Mesenchymal stem cell (in vitro differentiated cells and primary cell): ENCODE data around the gene SLC25A21.

Source experiments
- DNase-seq: peaks from one replicate; pipeline ENCODE4 v3.0.0-alpha.2; 2013
- H2AFZ ChIP-seq: one replicate; pipeline ENCODE4 v1.6.1; 2013; ENCODE audit warnings: low read depth, mild to moderate bottlenecking, control low read depth, inconsistent platforms, low read length, moderate library complexity
- H2AK5ac ChIP-seq: 2 replicates; pipeline ENCODE4 v1.6.1; 2013; ENCODE audit warnings: low read length, moderate library complexity, mild to moderate bottlenecking, inconsistent platforms; ENCODE audit not compliant: severe bottlenecking
- H2BK120ac ChIP-seq: one replicate; pipeline ENCODE4 v1.6.1; 2013; ENCODE audit warnings: low read depth, mild to moderate bottlenecking, inconsistent platforms, low read length, moderate library complexity
- H2BK12ac ChIP-seq, 2 experiments: one replicate each; pipeline ENCODE4 v1.6.1; 2013; ENCODE audit warnings: inconsistent platforms in 2 of 2, low read length in 2 of 2, mild to moderate bottlenecking in 2 of 2, moderate library complexity in 2 of 2, control low read depth in 1 of 2
- H2BK15ac ChIP-seq: one replicate; pipeline ENCODE4 v1.6.1; 2013; ENCODE audit warnings: mild to moderate bottlenecking, low read depth, inconsistent platforms; ENCODE audit not compliant: poor library complexity, severe bottlenecking
- H2BK5ac ChIP-seq: 2 replicates; pipeline ENCODE4 v1.6.1; 2013; ENCODE audit warnings: low read depth, mild to moderate bottlenecking, low read length, control low read depth, inconsistent platforms; ENCODE audit not compliant: poor library complexity, severe bottlenecking
- H3K14ac ChIP-seq, 2 experiments: one replicate each; pipeline ENCODE4 v1.6.1; 2013; ENCODE audit warnings: inconsistent platforms in 2 of 2, low read length in 2 of 2, control low read depth in 1 of 2, mild to moderate bottlenecking in 1 of 2, moderate library complexity in 1 of 2
- H3K18ac ChIP-seq, 2 experiments: one replicate each; pipeline ENCODE4 v1.6.1; 2013; ENCODE audit warnings: inconsistent platforms in 2 of 2, low read length in 2 of 2, control low read depth in 1 of 2, low read depth in 1 of 2, mild to moderate bottlenecking in 1 of 2
- H3K23ac ChIP-seq, 2 experiments: one replicate each; pipeline ENCODE4 v1.6.1; 2013; ENCODE audit warnings: inconsistent platforms in 2 of 2, low read length in 2 of 2, mild to moderate bottlenecking in 2 of 2, moderate library complexity in 2 of 2, control low read depth in 1 of 2
- H3K27ac ChIP-seq: 2 replicates; pipeline ENCODE4 v1.5.1; 2013; ENCODE audit warnings: mild to moderate bottlenecking, moderate library complexity, low read length, control low read depth, inconsistent platforms; ENCODE audit not compliant: poor library complexity, severe bottlenecking
- H3K27me3 ChIP-seq, 2 experiments: 2 replicates each; pipeline versions ENCODE4 v1.6.1 to v1.7.0; 2013; ENCODE audit warnings: low read length in 2 of 2, mild to moderate bottlenecking in 2 of 2, moderate library complexity in 2 of 2, control low read depth in 1 of 2, inconsistent platforms in 1 of 2; ENCODE audit not compliant: control insufficient read depth in 1 of 2, insufficient read depth in 1 of 2
- H3K36me3 ChIP-seq, 2 experiments: 2 replicates each; pipeline versions ENCODE4 v1.6.1 to v1.7.0; 2013; ENCODE audit warnings: low read length in 2 of 2, control low read depth in 1 of 2, inconsistent platforms in 1 of 2, low read depth in 1 of 2, mild to moderate bottlenecking in 1 of 2; ENCODE audit not compliant: insufficient read depth in 2 of 2, control insufficient read depth in 1 of 2
- H3K4ac ChIP-seq, 2 experiments: one replicate each; pipeline ENCODE4 v1.6.1; 2013; ENCODE audit warnings: inconsistent platforms in 2 of 2, low read length in 2 of 2, mild to moderate bottlenecking in 2 of 2, moderate library complexity in 2 of 2, control low read depth in 1 of 2, low read depth in 1 of 2
- H3K4me1 ChIP-seq: 2 replicates; pipeline ENCODE4 v1.6.1; 2013; ENCODE audit warnings: low read depth, low read length, control low read depth; ENCODE audit not compliant: control insufficient read depth, insufficient read depth
- H3K4me2 ChIP-seq: 2 replicates; pipeline ENCODE4 v1.6.1; 2013; ENCODE audit warnings: low read length, mild to moderate bottlenecking, inconsistent platforms; ENCODE audit not compliant: poor library complexity, severe bottlenecking
- H3K4me3 ChIP-seq, 2 experiments: 2 replicates each; pipeline versions ENCODE4 v1.5.1 to v1.7.0; 2013; ENCODE audit warnings: low read length in 2 of 2, mild to moderate bottlenecking in 2 of 2, control low read depth in 1 of 2, low read depth in 1 of 2; ENCODE audit not compliant: insufficient read depth in 1 of 2
- H3K79me1 ChIP-seq: replicated peaks from 2 replicates; pipeline ENCODE4 v1.6.1; 2013; ENCODE audit warnings: mild to moderate bottlenecking, control low read depth, low read length, inconsistent platforms; ENCODE audit not compliant: poor library complexity, severe bottlenecking
- H3K9ac ChIP-seq: 2 replicates; pipeline ENCODE4 v1.7.0; 2013; ENCODE audit warnings: mild to moderate bottlenecking, low read length, moderate library complexity
- H3K9me3 ChIP-seq: 2 replicates; pipeline ENCODE4 v1.7.0; 2013; ENCODE audit warnings: mild to moderate bottlenecking, low read length; ENCODE audit not compliant: control insufficient read depth
- H4K8ac ChIP-seq: one replicate; pipeline ENCODE4 v1.6.1; 2013; ENCODE audit warnings: inconsistent platforms, mild to moderate bottlenecking, low read length, moderate library complexity
- H4K91ac ChIP-seq: one replicate; pipeline ENCODE4 v1.6.1; 2013; ENCODE audit warnings: mild to moderate bottlenecking, low read length, inconsistent platforms
- WGBS: methylation state at CpG from one replicate; pipeline ENCODE4 v1.1.7; 2013; ENCODE audit warnings: mixed read lengths; 5-methylcytosine and 5-hydroxymethylcytosine counted together

SLC25A21 gene

DNA sequence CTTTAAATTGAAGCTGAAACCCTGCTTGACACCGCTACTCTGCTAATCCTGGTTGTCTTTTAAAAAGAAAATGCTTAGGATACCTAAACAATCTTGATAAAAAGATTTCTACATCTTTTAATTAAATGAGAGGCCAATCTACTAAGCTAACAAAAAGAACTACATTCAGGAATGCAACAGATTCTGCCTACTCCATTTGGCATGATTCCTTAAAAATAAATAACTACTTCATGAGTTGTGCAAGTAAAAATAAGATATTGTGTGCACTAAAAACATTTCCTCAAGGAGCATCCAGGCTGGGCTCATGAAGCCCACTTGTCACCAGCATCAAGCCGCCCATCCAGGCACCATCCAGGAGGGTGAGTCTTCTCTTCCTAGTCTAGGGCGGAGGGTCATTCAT is 313.3 kb downstream of the SLC25A21 start:
- Histone ChIP-seq H3K36me3 (no peaks in the 10 kb centered on the region), H4K8ac (no peak overlapping the region), H2AK5ac (no peak overlapping the region), H3K79me1 (no peaks in the 10 kb centered on the region), H2BK15ac (no peak overlapping the region), H3K23ac (no peak overlapping the region), H3K9ac (no peak overlapping the region), H3K4ac (no peak overlapping the region), H3K18ac (no peak overlapping the region), H2BK120ac (no peak overlapping the region), H2BK5ac (no peak overlapping the region), H3K27me3 (no peaks in the 10 kb centered on the region), H2AFZ (no peak overlapping the region), H3K4me2 (no peak overlapping the region), H3K4me3 (no peak overlapping the region), H3K27ac (no peak overlapping the region), H3K4me1 (peaks cover 2% of the 10 kb centered on the region), H2BK12ac (no peak overlapping the region), H3K14ac (no peak overlapping the region), H3K9me3 (no peaks in the 10 kb centered on the region), H4K91ac (no peak overlapping the region)
- WGBS, result 95% methylated on average over 2 of the region's 3 CpGs
- DNase-seq, result no peak

DNA sequence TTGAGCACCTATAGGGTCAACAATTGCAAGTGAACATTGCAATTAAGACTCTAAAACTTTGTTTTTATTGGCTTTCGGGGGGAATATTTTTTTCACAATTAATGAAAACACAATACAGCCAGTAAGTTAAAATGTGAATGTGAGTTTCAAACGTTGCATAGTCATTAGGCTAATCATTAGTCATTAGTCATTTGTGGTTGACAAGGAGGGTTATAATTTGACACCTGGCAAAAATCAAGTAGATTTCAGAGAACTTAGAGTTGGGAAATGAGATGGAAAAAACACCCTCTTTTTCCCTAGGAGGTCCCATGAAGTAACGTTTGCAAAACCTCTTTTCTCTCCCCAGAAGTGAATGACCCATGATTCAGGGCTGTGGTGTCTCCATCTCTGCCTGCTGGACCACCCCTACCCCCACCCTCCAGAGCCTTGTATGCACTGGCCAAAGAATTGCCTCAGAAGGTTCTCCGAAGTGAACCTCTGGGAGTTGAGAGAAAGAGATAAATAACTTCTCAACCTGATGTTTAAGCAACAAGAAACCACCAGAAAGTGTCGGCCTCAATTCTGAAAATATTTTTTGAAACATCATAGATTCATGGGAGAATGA is 314.5 kb downstream of the SLC25A21 start:
- no peak overlapping the region for H3K27ac ChIP-seq
- 68% methylated on average over 2 of the region's 5 CpGs for WGBS

DNA sequence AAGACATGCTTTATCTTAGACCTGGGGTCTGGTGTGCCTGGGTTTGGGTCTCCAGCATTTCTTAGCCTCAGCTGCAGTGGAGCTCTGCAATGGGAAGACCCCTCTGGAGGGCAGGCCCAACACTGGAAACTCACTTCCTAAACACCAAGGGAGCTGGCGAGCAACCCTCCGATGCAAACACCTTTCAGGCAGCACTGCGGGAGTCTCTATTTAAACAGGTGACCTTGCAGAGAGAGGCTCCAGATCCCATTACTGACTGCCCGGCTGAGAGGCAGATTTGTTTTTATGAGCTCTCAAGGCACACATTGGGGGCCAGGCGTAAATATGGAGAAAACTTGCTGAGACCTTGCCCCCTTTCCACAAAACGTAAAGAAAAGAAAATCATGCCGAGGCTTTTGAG is 315.3 kb downstream of the SLC25A21 start:
- Histone ChIP-seq H3K9ac (no peak overlapping the region), H4K8ac (no peak overlapping the region), H3K4me3 (no peak overlapping the region), H2BK120ac (no peak overlapping the region), H3K23ac (no peak overlapping the region), H3K14ac (no peak overlapping the region), H2AFZ (no peak overlapping the region), H3K4ac (no peak overlapping the region), H3K79me1 (no peaks in the 10 kb centered on the region), H2AK5ac (no peak overlapping the region), H3K4me1 (peaks cover 4% of the 10 kb centered on the region), H2BK12ac (no peak overlapping the region), H2BK5ac (no peak overlapping the region), H4K91ac (no peak overlapping the region), H3K9me3 (no peaks in the 10 kb centered on the region), H3K4me2 (no peak overlapping the region), H3K18ac (no peak overlapping the region), H3K27ac (no peak overlapping the region), H2BK15ac (no peak overlapping the region), H3K36me3 (no peaks in the 10 kb centered on the region), H3K27me3 (no peaks in the 10 kb centered on the region)
- 84% methylated on average over 5 of the region's 7 CpGs for WGBS
- no peak for DNase-seq

More for the DNA sequence above, 314.5 kb downstream of the SLC25A21 start:
- H3K23ac ChIP-seq, result no peak overlapping the region
- no peak overlapping the region for H2AK5ac ChIP-seq
- no peak overlapping the region for H4K91ac ChIP-seq
- H2BK12ac ChIP-seq, result no peak overlapping the region
- H3K36me3 ChIP-seq, result no peaks in the 10 kb centered on the region
- DNase-seq, result no peak
- H3K9ac ChIP-seq, result no peak overlapping the region
- H3K18ac ChIP-seq, result no peak overlapping the region
- H3K4me2 ChIP-seq, result no peak overlapping the region
- no peak overlapping the region for H2BK5ac ChIP-seq
- no peaks in the 10 kb centered on the region for H3K27me3 ChIP-seq
- H3K4me3 ChIP-seq, result no peak overlapping the region
- H3K4me1 ChIP-seq, result peaks cover 4% of the 10 kb centered on the region
- no peaks in the 10 kb centered on the region for H3K9me3 ChIP-seq
- H3K4ac ChIP-seq, result no peak overlapping the region
- H2AFZ ChIP-seq, result no peak overlapping the region
- no peak overlapping the region for H4K8ac ChIP-seq
- no peak overlapping the region for H3K14ac ChIP-seq
- H3K79me1 ChIP-seq, result no peaks in the 10 kb centered on the region
- H2BK120ac ChIP-seq, result no peak overlapping the region
- H2BK15ac ChIP-seq, result no peak overlapping the region

DNA sequence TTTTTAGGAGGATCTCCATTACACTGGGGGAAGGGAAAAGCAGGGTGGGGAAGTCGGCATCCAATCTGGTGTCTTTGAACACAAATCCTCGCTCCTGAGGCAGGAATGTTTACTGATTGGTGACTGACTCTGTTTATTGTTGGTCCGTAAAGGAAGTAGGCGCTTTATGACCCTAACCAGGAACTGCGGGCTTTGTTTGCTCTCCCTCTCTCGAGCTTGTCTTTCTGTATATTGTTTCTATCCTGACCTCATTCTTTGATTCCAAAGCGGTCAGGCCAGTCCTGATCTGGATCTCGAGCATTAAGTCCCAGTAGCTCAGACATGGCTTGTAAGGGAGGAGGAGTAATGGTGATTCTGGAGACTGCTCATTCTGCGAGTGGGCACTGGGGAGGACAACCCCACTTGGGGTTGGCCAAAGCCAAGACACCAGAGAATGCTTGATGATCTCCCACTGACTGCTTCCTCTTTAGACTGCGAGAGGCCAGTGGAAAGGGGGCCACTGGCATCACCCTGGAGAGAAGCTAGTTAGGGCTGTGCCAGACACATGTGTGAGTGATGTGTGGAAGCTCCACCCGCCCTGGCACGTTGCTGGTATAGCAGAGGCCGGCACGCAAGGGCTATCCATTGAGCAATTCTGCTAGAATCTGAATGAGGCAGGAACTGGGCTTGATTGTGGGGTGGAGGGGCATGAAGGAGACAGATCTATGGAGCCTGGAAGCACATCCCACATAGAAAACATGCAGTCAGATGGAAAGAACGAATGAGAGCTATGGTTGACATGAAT is 316.1 kb downstream of the SLC25A21 start:
- no peak overlapping the region for H2BK5ac ChIP-seq
- H2BK12ac ChIP-seq, result no peak overlapping the region
- H3K4ac ChIP-seq, result no peak overlapping the region
- H3K4me3 ChIP-seq, result no peak overlapping the region
- H2AFZ ChIP-seq, result no peak overlapping the region
- no peak overlapping the region for H3K23ac ChIP-seq
- no peak overlapping the region for H2BK15ac ChIP-seq
- H3K27me3 ChIP-seq, result no peaks in the 10 kb centered on the region
- H3K27ac ChIP-seq, result no peak overlapping the region
- peaks cover 4% of the 10 kb centered on the region for H3K4me1 ChIP-seq
- H3K36me3 ChIP-seq, result no peaks in the 10 kb centered on the region
- H3K9ac ChIP-seq, result no peak overlapping the region
- no peaks in the 10 kb centered on the region for H3K79me1 ChIP-seq
- H2BK120ac ChIP-seq, result no peak overlapping the region
- H3K9me3 ChIP-seq, result no peaks in the 10 kb centered on the region
- H4K8ac ChIP-seq, result no peak overlapping the region
- H2AK5ac ChIP-seq, result no peak overlapping the region
- no peak overlapping the region for H3K14ac ChIP-seq
- H4K91ac ChIP-seq, result peak overlapping the region; percentile 41
- DNase-seq, result no peak
- no peak overlapping the region for H3K4me2 ChIP-seq
- no peak overlapping the region for H3K18ac ChIP-seq
- 80% methylated on average over 15 of the region's 15 CpGs for WGBS
